ENCODE measurements around the gene USP30. TPM values are rescaled to one million over a fixed set of nuclear protein-coding genes. Genes with fewer than 3 reads are reported as not detected.

USP30 gene
- total RNA-seq, 1 donor from 2014 or later: 12.2 TPM

Other genes with a start within 250 kb of the USP30 start
- gene SSH1, start 195.0 kb upstream of the USP30 start, total RNA-seq: 26.3 TPM
- not detected for gene DAO, start 172.5 kb upstream of the USP30 start, total RNA-seq
- 3.0 TPM for gene SVOP, start 31.5 kb upstream of the USP30 start, total RNA-seq
- 7.2 TPM for gene ALKBH2, start 40.9 kb downstream of the USP30 start, total RNA-seq
- gene UNG, start 45.0 kb downstream of the USP30 start, total RNA-seq: 24.8 TPM
- 167 TPM for gene ACACB, start 64.0 kb downstream of the USP30 start, total RNA-seq